ENCODE data around the gene CLDN20.
"Not testable (repeated sequence)": the region's sequence is repeated elsewhere in the genome, so short reads cannot be mapped to it uniquely, and the experiment has no call there.

The CLDN20 gene

GRCh38 chr6:155263373-155264063, at the start of gene CLDN20:
TSS of gene CLDN20 (plus strand) at chr6:155264013. CDS start at chr6:155275720, 11,707 bp downstream.
- DNase-seq = no peak

GRCh38 chr6:155215906-155216305, 47.9 kb upstream of the CLDN20 start:
- peak; percentile 98 for DNase-seq

- DNase-seq = peak; percentile 98
Measured at GRCh38 chr6:155216312-155217046, 47.3 kb upstream of the CLDN20 start.

GRCh38 chr6:155218711-155219110, 45.1 kb upstream of the CLDN20 start:
- DNase-seq = not testable (repeated sequence)

- DNase-seq = peak; percentile 38
Measured at GRCh38 chr6:155219299-155219698, 44.5 kb upstream of the CLDN20 start.

GRCh38 chr6:155219858-155220301, 43.9 kb upstream of the CLDN20 start:
- peak; percentile 47 for DNase-seq

GRCh38 chr6:155221086-155221485, 42.7 kb upstream of the CLDN20 start:
- DNase-seq = no peak

GRCh38 chr6:155222506-155222905, 41.3 kb upstream of the CLDN20 start:
- DNase-seq = no peak

- peak; percentile 84 for DNase-seq
Measured at GRCh38 chr6:155223646-155224451, 40.0 kb upstream of the CLDN20 start.

GRCh38 chr6:155224618-155225017, 39.2 kb upstream of the CLDN20 start:
- DNase-seq = peak; percentile 82

- no peak for DNase-seq
Measured at GRCh38 chr6:155227046-155227445, 36.8 kb upstream of the CLDN20 start.

GRCh38 chr6:155228546-155229166, 35.2 kb upstream of the CLDN20 start:
- no peak for DNase-seq

- peak; percentile 83 for DNase-seq
Measured at GRCh38 chr6:155230975-155231374, 32.8 kb upstream of the CLDN20 start.

GRCh38 chr6:155232848-155233247, 31.0 kb upstream of the CLDN20 start:
- no peak for DNase-seq

- no peak for DNase-seq
Measured at GRCh38 chr6:155234167-155234566, 29.6 kb upstream of the CLDN20 start.

GRCh38 chr6:155234687-155235086, 29.1 kb upstream of the CLDN20 start:
- no peak for DNase-seq

- no peak for DNase-seq
Measured at GRCh38 chr6:155235087-155235486, 28.7 kb upstream of the CLDN20 start.

- DNase-seq = no peak
Measured at GRCh38 chr6:155237613-155238012, 26.2 kb upstream of the CLDN20 start.

- DNase-seq = no peak
Measured at GRCh38 chr6:155240905-155241600, 22.8 kb upstream of the CLDN20 start.

- no peak for DNase-seq
Measured at GRCh38 chr6:155241966-155242365, 21.8 kb upstream of the CLDN20 start.

- DNase-seq = no peak
Measured at GRCh38 chr6:155244434-155244833, 19.4 kb upstream of the CLDN20 start.

- no peak for DNase-seq
Measured at GRCh38 chr6:155245193-155245592, 18.6 kb upstream of the CLDN20 start.
